Astrocyte of the cerebellum (primary cell): ENCODE results near the gene GHR.

Experiments used
- DNase-seq: peaks from one replicate; pipeline ENCODE4 v3.0.0-alpha.2; 2011; ENCODE audit warnings: low read depth
- H3K4me3 ChIP-seq: 2 replicates; pipeline ENCODE4 v1.5.1; 2011; ENCODE audit warnings: mild to moderate bottlenecking, low read depth, low read length, moderate library complexity
- CTCF ChIP-seq: IDR thresholded peaks from 2 replicates; pipeline ENCODE4 v1.5.1; 2012; ENCODE audit warnings: low read length, low read depth, moderate library complexity, mild to moderate bottlenecking; ENCODE audit errors: missing control alignments
- in situ Hi-C: cut with HindIII; loops from 2 replicates; pipeline ENCODE4 v1.10.0; 2017; ENCODE audit warnings: low sequenced_read_pairs

The GHR gene

GRCh38 chr5:42641336-42642005 lies 218.2 kb downstream of the GHR start:
- H3K4me3 ChIP-seq = no peak overlapping the region
- in situ Hi-C loops = no loop called here

GRCh38 chr5:42642006-42642405 lies 218.8 kb downstream of the GHR start:
- TF ChIP-seq CTCF = no peak
- H3K4me3 ChIP-seq = no peak overlapping the region
- no peak for DNase-seq
- in situ Hi-C loops = no loop called here

More at GRCh38 chr5:42641336-42642005, 218.2 kb downstream of the GHR start:
- no peak for DNase-seq
- no peak for TF ChIP-seq CTCF

- TF ChIP-seq CTCF = no peak
- in situ Hi-C loops = no loop called here
- DNase-seq = no peak
- no peak overlapping the region for H3K4me3 ChIP-seq
Measured at GRCh38 chr5:42643360-42643759, 220.1 kb downstream of the GHR start.

GRCh38 chr5:42645138-42645537 lies 221.9 kb downstream of the GHR start:
- TF ChIP-seq CTCF = no peak
- no peak overlapping the region for H3K4me3 ChIP-seq
- DNase-seq = no peak
- in situ Hi-C loops = no loop called here

GRCh38 chr5:42648036-42648435 lies 224.8 kb downstream of the GHR start:
- TF ChIP-seq CTCF = no peak
- H3K4me3 ChIP-seq = no peak overlapping the region
- no peak for DNase-seq
- in situ Hi-C loops = no loop called here

- no peak for TF ChIP-seq CTCF
- no peak overlapping the region for H3K4me3 ChIP-seq
- in situ Hi-C loops = no loop called here
- DNase-seq = no peak
Measured at GRCh38 chr5:42648915-42649314, 225.7 kb downstream of the GHR start.
